Right hindlimb (tissue), 1 donor: ENCODE data around the gene SYDE2.
"Not testable (repeated sequence)": the region's sequence is repeated elsewhere in the genome, so short reads cannot be mapped to it uniquely, and the experiment has no call there.

Experiments
- DNase-seq: peaks from one replicate; pipeline ENCODE4 v3.0.0-alpha.2; 2018

SYDE2 gene

GRCh38 chr1:85216697-85217096 lies 15.9 kb upstream of the SYDE2 start:
- DNase-seq, result no peak

- no peak for DNase-seq
Measured at GRCh38 chr1:85214654-85215053, 13.8 kb upstream of the SYDE2 start.

GRCh38 chr1:85208488-85208887 lies 7.7 kb upstream of the SYDE2 start:
- DNase-seq, result no peak

DNA sequence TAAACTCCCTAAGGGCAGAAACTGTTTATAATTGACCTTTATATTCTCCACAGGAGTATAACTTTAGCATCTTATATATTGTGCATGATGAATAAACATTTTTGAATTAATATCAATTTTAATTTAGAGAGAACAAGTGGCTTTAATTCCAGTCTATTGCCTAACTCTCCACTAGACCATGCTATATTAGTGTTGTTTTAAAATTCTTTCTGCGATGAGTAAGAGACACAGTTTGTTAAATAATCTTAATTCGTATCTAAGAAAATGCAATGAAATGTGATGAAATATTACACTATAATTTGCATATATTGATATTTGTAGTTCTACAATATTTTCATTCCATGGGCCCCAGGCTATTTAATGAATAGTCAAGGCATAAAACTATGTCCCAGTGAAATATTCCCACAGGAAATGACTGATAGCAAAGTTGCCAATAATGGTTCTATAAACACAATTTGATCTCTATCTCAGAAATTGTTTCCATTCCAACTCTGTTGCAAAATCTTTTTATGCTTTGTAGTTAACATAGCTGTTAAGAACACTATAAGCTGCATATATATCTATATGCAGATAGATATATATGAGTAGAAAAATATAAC lies 2.9 kb upstream of the SYDE2 start:
- no peak for DNase-seq

GRCh38 chr1:85202864-85203255 lies 2.0 kb upstream of the SYDE2 start:
- no peak for DNase-seq

GRCh38 chr1:85202092-85202863 lies 1.5 kb upstream of the SYDE2 start:
- DNase-seq, result no peak

- peak; percentile 81 for DNase-seq
Measured at GRCh38 chr1:85201340-85202091, 700 bp upstream of the SYDE2 start.

DNA sequence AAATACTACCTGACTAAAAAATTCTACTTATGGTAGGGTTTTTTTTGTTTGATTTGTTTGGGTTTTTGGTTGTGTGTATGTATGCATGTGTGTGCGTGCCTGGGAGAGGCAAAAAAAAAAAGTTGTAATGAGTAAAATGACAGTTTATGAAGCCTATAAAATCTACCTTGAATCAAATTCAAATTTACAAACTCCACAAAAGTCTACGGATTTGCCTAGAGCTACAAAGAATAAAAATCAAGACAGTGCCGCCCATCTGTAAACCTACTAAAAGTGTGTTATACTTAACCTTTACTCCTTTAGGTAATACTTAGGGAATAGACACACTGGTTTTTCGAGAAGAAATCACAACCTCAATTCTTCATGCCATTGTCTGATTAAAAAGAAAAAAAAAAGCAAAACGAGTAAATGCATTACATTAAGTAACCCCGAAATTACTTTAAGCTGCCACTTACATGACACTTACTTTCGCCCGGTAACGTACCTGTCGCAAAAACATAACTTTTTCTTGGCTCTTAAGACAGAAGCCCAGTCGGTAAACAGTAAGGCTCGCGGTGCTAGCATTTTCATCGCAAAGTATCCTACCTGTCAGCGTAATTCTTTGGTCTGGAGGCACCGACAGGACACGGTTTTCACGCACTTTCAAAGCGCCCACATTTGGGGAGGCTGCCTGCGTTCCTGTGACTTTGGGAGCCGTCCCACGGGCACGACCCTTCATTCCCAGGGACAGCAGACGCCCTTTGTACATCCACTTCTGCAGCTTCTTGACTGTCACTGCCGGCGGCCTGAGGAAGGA lies 951 bp downstream of the SYDE2 start:
- no peak for DNase-seq

DNA sequence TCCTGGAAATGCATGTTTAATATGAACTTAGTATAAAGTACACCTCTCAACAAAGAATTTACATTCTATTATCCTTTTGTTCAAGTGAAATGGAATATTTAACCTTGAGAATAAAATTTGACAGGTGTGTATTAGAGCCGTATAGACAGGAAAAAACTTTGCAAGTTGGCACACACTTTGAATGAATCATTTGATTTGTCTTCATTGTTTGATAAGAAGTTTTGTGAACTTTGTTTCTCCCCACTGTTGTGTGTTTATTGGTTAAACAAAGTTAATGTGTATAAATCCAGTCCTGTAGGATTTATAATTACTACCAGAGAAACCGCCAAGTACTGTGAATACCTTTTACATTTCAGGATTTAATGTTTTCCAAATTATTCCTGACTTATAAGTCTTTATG lies 2.0 kb downstream of the SYDE2 start:
- DNase-seq, result no peak

GRCh38 chr1:85196358-85196757 lies 4.5 kb downstream of the SYDE2 start:
- DNase-seq, result no peak

DNA sequence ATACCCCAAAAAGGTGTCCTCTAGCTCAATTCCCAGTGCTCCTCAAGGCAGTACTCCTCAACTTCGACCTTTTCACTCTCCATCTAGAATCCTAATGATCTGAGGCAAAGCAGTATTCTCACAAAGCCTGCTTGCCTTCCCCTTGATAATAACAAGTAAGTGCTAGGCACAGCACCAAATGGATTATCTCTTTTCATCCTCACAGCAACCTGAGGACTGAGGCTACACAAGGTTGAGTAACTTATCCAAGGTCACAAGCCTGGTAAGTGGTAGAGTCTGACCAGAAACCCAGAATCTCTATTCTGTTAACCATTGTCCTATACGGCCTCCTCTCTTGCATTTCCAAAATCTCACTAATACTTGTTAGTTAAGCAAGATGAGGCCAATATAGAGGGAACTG lies 5.1 kb downstream of the SYDE2 start:
- DNase-seq, result no peak

GRCh38 chr1:85192129-85192528 lies 8.7 kb downstream of the SYDE2 start:
- DNase-seq, result not testable (repeated sequence)

GRCh38 chr1:85189120-85189519 lies 11.7 kb downstream of the SYDE2 start:
- DNase-seq, result no peak

GRCh38 chr1:85188530-85188929 lies 12.3 kb downstream of the SYDE2 start:
- no peak for DNase-seq

DNA sequence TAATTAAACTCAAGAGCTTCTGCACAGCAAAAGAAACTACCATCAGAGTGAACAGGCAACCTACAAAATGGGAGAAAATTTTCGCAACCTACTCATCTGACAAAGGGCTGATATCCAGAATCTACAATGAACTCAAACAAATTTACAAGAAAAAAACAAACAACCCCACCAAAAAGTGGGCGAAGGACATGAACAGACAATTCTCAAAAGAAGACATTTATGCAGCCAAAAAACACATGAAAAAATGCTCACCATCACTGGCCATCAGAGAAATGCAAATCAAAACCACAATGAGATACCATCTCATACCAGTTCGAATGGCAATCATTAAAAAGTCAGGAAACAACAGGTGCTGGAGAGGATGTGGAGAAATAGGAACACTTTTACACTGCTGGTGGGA lies 13.8 kb downstream of the SYDE2 start:
- DNase-seq, result not testable (repeated sequence)

- no peak for DNase-seq
Measured at GRCh38 chr1:85184245-85184644, 16.6 kb downstream of the SYDE2 start.

GRCh38 chr1:85182700-85183099 lies 18.1 kb downstream of the SYDE2 start:
- no peak for DNase-seq

DNA sequence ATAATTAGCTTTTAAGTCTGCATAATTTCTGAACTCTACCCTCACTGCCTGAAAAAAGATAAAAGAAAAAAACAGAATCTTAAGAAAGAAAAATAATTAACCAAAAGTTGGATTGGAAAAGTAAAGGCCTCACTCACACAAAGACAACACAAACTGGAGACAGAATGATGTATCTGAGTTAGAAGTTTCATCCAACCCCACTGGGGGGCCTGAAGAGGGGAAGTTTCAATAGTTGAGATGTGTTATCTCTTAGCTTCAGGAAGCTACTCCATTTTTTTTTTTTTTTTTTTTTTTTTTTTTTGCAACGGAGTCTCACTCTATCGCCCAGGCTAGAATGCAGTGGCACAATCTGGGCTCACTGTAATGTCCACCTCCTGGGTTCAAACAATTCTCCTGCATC lies 19.9 kb downstream of the SYDE2 start:
- DNase-seq, result no peak

DNA sequence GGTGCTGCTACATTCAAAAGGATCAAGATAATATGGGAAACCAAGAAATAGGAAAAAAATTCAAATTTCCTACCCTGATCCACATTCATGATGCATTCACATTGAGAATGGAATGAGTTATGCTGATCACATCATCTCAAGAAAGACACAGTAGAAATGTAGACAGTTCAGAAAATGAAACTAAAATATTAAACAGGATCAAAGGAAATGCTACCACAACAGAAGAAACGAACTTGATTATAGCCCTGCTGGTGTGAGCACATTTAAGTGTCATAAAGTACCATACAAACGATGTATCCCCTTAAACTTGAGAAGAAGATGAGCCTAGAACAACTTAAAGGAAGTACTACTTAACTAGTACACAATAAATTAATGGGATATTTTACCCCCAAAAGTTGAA lies 21.3 kb downstream of the SYDE2 start:
- DNase-seq, result no peak

DNA sequence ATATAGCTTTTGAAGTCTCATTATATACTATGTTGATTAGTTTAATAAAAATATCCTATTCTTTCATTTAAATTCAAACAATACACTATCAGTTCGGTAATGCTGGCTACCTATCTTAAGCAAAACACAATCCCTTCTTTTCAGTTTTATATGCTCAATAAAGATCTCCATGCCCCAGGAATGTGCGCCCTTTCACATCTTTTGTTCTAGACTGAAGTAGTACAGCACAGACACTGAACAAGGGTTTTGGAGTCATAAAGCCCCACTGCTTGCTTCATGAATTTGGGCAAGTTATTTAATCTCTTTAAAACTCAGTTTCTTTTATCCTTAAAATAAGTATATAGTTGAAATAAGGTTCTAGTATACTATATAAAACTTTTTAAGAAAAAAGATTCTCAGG lies 22.4 kb downstream of the SYDE2 start:
- no peak for DNase-seq

DNA sequence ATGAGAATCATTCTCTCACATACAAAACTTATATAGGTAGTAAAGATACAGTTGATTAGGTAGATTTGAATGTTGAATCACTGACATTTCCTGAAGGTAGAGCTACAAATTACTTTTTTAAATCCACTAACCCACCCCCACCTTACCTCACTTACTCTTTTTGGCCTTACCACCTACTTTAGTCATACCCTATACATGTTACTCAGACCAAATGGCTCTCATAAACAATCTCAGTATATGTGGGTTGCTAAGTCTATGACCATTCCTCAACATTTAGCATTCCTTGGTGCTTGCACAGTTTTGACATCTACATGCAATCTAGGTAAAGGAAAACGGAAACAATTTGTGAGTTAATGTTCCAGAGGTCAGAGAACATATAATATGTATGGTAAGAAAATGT lies 26.3 kb downstream of the SYDE2 start:
- DNase-seq, result no peak

DNA sequence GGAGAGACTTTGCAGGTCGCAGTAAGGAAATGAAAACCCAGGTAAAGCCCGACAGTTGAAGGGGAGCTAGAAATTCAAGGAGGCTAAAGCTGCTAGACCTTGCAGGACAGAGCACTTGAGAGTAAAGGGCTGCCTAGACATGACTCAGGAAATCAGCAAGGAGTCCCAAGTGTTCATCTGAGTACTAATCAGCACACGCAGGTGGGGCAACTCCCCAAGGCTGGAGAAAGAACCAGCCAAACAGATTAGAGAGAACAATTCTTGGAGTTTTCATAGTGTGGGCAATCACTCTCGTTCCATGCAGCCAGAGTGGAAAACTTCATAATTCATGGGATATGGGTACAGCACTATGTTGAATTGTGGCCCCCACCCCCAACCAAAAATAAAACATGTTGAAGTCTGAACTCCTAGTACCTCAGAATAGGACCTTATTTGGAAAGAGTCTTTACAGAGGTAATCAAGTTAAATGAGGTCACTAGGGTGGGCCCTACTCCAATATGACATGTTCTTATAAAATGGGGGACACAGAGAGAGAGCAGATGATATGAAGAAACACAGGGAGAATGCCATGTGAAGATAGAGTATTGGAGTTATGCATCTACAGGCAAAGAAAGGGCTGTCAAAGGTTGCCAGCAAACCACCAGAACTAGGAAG lies 28.0 kb downstream of the SYDE2 start:
- no peak for DNase-seq

DNA sequence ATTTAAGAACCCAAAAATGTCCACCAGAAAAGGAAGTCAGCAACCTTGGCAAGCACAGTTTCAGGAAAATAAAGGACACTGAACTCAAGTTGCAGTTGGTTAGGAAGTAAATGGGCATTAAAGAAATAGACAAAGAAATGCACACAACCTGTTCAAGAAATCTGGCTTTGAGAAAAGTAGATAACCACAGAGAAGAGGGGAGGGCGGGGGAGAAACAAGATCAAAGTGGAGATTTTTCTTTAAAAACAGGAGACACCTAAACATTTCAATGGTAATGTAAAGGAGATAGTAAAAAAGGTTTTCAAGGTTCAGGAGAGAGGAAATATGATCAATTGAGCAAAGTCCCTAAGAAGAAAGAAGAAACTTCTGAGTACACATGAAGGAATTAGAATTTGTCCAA lies 29.1 kb downstream of the SYDE2 start:
- DNase-seq, result no peak
